ENCODE measurements around the gene COL6A5.
"Not testable (repeated sequence)": the region's sequence is repeated elsewhere in the genome, so short reads cannot be mapped to it uniquely, and the experiment has no call there.

The COL6A5 gene

DNA sequence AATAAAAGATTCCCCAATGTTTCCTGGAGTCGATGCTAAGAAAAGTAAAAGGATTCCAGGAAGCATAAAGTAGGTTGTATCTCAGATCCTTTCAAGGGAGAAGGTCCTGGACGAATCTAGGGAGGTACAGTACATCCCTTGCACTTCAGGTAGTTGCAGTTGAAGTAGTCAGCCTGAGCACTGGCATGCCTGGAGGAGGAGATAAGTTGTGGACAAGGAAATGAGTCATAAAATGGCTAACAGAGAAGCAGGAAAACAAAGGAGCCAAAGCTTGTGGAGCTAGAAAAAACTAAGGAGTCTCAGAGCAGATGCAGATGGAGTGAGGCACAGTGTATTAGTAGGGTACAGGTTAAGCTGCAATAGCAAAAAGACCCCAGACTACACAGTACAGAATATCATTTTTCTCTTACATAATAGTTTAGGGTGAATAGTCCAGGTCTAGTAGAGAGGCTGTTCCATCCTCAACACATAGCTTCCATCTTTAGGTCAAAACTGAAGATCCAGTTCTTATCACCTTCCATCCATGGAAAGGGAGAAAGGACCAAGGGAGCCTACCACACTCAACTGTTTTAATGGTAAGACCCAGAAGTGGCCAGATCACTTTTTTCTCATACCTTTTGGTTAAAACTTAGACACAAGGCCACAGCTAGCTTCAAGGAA, 41.3 kb downstream of the COL6A5 start:
- no peak for DNase-seq

DNA sequence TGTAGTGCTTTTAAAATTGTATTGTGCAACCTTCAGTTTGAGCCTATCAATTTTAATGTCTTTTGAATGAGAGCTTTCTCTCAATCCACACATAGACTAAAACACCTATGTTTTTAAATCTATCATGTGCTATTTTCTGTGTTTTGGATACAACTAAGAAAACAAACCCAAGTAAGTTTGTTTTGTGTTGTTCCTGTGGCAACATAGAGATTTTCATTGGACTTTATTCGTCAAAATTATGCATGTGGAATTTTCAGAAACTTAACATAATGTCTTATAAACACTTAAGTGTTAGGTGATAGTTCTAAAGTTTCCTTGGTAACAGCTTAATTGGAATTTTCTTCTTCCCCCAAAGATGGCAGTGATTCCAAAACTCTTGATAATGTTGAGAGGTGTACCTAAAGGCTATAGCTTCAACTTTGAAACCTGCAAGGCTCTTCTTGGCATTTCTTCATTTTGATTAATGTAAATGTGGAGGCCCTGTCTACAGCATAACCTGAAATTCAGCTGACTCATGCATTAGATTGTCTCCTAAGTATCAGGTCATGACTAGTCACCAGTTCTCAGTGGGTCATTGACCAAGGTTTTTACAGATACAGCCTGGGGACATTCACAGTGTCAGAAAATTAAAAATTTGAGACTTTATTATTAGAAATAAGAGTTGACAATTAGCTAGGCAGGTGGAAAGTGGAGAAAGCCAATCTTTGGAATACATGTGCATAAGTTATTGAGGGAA, 44.4 kb downstream of the COL6A5 start:
- no peak for DNase-seq

DNA sequence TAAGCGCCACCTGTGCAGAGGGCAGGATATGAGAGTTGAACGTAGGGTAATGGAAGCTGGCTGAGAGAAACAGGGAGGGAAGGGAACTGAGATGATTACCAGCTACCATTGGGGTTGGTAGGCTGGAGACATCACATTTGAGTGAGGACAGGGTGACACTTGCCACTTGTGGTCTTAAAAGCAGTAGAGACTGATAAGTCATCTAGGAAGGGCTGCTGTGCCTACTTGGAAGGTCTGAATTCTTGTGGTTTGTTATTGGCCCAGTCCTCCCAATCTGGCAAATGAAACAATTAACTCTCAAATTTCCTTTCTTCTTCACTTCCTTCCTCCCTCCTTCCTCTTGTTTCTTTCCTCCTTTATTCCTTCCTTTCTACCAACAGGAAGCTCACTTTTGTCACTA, 46.8 kb downstream of the COL6A5 start:
- DNase-seq = no peak

DNA sequence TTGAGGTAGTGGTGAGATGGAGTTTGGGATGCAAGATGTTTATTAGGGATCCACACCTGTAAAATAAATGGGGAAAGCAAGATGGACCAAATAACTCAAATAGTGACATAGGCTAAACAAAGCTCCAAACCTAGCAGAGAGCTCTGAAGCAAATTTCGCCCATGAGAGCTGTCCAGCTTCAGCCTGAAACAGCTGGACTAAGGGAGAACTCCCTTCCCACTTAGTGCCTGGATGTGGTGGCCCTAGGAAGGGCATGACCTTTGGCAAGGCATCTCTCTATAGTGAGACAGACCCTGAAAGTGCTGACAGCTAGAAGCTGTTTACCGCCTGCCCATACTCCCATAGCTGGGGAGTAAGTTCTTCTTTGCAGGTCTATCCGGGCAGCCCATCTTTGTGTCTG, 48.1 kb downstream of the COL6A5 start:
- no peak for DNase-seq

DNA sequence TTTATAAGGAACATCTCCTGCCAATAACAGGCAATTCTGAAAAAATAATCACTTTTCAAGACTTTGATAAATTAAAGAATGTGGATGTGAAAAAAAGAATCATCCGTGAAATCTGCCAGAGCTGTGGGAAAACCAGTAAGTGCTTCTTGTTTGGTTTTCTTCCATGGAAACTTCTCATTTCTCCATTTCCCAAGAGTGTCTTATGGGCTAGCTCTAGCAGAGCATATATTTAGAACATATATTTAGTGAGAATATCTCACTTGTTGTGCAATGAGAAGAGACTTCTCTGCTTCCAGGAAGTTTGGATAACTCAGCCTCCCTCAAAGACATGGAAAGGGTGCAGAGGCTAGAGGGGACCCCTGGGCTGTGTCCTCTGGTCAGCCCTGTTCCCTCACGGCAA, 49.9 kb downstream of the COL6A5 start:
- no peak for DNase-seq

DNA sequence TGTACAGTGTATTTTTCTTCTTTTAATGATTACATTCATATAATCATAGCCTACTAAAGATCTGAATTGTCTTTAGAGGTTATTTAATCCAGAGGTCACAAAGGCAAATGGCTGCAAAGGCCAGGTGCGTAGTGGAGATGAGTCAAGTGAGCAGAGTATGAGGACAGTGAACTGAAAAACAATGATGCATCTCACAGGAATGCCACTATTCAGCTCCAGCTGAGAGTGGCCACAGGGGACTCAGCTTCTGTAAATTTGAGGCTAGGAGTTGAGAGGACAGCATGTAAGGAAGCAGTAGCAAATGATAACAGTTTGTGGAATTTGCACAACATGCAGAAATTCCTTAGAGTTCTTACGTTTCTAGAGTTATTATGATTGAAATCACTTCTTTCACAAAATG, 50.4 kb downstream of the COL6A5 start:
- no peak for DNase-seq

DNA sequence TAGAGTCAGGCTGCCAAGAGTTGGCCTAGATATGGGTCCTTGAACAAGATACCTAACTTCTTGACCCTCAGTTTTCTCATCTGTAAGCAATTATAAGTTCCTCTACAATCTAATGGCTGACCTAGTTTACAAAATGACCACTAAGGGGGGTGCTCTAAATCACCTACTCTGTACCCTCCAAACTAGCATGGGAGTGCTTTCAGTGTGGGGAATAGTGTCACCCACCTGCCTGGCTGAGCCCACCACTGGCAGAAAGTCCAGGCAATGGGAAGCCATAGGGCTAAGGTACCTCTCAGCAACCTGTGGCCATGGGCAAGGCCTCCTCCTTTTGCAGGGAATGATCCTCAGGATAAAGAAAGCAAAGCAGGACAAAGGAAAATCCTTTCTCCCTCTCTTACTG, 58.9 kb downstream of the COL6A5 start:
- no peak for DNase-seq

DNA sequence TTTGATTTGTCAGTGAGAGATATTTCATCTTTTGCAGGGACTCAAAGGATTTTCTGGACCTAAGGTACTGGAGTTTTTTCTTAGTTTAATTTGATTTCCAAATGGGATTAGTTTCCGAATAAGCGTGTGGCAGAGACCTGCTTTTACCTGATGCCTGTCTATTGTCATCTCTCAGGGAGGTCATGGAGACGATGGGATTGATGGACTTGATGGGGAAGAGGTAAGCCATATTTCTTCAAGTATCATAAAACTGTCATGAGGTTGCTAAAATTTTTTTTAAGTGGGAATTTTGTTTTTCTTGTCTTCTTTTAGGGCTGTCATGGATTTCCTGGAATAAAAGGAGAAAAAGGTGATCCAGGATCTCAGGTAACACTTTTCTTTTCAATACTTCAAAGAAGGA, 60.5 kb downstream of the COL6A5 start:
- no peak for DNase-seq

DNA sequence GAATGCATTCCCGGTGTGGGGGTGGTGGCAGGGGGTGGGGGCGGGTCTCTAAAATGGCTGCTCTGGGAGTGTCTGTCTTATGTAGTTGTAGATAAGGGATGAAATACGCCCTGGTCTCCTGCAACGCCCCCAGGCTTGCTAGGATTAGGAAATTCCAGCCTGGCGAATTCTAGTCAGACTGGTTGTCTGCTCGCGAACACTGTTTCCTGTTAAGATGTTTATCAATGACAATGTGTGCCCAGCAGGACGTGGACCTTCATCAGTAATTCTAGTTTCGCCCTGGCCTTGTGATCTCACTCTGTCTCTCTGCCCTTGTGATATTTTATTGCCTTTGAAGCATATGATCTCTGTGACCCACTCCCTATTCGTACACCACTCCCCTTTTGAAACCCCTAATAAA, 62.8 kb downstream of the COL6A5 start:
- DNase-seq = not testable (repeated sequence)

DNA sequence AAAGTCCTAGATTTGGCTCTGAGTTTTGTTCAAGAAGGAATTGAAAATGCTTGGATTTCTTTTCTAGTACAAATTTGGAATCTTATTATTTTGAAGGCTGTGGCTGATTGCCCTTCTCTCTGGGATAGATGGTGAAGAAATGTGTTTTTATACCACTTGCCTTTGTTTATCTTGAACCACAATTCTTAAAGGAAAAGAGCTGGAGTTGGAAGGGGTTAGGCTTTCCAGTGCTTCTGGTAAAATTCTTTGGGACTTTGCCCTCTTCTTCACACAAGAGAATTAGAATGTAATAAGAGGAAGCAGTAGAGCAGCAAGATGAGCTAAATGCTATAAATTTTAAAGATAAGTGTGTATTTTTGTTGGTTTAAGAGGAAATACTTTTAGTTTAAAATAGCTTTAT, 65.8 kb downstream of the COL6A5 start:
- no peak for DNase-seq

DNA sequence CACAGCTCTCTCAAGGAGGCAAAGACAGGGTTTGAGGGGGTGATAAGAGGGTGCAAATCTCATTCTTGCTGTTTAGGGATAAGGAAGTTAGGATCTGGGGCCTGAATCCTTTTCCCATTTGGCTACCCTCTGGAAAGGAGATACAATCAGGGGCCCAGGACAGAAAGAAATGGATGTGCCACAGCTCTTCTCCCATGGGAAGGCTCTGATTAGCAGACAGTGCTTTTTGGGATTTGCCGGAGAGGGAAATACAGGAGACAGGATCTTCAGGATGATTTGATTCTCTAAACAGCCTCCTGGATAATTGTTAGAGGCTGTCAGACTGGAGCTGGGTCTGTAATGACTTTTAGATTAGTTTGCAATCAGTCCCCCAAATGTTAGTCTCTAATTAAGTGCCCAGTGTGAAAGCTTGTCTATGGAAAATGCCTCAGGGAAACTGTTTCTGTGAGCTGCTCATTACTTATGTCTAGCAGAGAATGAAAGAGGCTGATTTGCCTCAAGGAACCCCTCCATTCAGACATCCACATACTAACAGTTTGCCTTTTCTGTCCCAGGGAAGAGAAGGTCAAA, 67.6 kb downstream of the COL6A5 start:
- DNase-seq = no peak

DNA sequence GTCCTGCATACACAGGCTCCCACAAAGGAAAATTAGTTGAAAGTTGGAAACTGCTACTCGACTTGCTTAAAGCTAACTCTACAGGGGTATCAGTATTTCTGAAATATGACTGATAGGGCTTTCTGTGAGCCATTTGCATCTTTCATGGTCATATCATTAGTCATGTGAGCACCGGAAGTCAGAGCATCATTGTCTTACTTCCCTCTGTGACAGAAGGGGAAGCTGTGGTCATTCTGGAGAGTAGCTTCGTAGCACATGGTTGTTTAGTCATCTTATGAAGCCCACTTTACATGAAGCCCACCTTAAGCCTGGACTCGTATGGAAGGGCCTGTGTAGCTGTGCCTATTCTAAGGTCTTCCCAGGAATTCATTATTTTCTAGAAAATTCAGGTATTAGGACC, 69.0 kb downstream of the COL6A5 start:
- no peak for DNase-seq

DNA sequence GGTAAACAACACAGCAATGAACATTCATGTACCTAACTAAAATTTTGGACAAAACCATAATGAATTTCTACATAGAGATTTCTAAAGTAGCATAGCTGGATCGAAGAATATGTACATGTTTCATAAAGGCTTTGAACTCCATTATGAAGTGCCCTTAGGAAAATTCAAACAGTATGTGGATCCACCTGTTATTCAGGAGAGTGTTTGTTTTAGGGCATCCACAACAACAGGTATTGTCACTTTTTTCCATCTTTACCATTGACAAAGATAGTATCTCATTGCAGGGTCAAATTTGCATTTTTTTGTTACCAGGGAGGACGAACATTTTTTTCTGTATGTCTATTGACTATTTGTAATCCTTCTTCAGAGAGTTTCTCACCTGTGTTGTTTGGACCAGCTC, 75.0 kb downstream of the COL6A5 start:
- no peak for DNase-seq

DNA sequence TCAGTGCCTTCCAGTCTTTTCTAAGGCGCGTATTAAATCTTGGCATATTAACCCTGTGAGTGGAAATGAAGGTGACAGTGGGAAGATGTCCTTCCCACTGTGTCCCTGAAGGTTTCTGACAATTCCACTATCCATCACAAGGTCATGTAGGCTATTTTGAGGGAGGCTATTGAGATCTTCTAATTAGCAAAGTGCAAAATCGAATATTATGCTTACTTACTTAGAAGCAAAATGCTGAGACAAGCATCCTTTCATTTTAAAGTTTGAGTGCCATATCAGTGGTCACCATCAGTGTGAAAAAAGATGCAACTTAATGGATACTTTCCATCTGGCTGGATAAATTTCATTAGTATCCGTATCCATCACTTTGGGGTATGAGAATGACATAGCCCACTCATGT, 77.6 kb downstream of the COL6A5 start:
- no peak for DNase-seq

DNA sequence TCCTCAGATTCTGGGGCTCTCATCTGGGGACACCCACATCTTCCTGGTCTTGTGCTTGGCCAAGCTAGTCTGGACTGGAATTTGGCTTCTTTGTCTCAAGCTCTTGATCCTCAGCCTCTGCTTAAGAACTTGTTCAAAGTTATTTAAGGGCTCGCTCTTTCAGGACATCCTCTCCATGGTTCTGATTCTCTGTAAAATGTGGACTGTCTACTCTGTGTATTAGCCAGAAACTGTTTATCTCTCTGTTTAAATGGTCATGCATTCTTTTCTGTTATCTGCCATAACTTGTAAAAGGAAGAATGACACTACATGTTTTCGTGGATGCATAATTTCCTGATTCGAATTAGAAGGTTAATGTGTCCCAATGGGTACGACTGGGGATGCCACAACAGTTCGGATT, 79.4 kb downstream of the COL6A5 start:
- no peak for DNase-seq

DNA sequence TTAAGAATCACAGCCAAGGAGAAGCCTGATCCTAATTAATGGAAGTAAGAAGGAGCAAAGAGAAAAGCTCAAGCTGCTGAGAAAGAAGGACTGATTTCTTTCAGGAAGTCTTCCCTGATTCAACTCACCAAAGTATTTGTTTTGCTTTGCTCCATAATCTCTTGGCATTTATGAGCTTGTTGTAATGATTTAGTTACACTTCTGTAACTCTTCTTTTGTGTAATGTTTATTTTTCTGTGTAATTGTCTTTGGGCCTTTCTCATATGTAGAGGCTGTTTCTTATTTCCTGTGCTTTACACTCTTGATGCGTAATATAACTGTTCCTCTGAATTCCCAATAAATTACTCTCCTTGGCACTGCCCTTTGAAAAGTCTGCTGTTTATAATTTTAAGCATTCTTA, 80.0 kb downstream of the COL6A5 start:
- no peak for DNase-seq

DNA sequence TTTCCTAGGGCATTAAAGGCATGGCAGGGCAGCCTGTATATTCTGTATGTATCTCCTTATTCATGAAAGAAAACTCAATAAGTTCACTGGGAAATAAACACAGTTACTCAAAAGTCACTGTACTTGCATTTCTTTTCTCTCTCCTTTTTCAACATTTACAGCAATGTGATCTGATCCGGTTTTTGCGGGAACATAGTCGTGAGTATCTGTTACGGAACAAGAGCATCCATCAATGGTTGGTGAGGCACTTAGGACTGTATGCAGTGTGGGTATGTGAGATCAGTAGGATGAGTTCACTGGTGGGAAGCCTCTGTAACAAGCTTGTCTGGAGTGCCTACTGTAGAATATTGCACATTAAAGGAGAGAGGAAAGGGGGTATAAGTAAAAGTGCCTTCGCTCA, 80.7 kb downstream of the COL6A5 start:
- no peak for DNase-seq

DNA sequence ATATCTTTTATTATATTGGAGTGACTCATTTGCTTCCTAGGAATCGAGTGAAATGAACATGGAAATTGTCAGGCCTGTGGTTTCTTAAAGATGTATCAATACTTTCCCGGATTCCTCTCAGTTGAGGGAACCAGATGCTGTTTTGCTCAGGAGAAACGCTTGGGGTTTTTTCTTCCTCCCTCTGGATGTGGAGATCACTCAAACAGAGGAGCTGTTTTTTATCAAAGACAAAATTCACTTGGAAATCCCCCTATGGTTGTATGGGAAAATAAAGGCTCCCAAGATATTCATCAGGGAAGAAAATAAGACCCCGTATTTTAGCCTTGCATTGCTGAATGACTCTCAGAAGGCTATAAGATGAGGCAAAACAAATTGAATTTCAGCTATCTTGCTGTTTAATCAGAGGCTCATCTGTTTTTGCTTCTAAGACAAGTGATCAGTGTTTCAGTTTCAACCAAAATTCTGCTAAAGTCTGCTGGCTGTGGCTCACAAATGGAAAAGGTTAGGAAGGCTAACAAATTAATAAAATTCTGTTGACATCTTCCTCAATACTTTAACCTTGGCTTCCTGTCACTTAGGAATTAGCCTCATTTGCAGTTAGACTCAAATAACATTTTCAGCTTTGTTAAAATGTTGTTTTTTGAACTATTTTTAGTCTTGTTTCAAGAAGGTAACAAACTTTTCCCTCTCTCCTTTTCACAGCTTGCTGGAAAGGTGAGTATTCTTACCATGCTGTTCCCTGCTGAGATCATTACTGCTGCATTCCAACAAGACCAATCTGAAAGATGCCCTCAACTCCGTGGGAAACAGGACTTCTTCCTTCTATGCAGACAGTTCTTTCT, 83.6 kb downstream of the COL6A5 start:
- no peak for DNase-seq

DNA sequence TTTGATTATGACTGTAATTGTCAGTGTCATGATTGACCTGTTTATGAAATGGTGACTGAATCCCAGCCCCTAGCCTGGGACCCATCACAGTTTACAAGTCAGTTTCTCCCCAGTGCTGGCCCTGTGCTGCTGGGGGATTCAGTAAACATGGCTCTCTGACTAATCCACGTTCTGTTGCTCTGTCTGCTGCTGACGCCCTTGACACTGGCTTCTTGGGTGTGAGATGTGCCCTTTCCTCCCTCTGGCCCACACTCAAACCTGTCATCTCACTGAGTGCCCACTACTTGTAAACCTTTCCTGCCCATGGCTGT, 84.2 kb downstream of the COL6A5 start:
- DNase-seq = no peak

DNA sequence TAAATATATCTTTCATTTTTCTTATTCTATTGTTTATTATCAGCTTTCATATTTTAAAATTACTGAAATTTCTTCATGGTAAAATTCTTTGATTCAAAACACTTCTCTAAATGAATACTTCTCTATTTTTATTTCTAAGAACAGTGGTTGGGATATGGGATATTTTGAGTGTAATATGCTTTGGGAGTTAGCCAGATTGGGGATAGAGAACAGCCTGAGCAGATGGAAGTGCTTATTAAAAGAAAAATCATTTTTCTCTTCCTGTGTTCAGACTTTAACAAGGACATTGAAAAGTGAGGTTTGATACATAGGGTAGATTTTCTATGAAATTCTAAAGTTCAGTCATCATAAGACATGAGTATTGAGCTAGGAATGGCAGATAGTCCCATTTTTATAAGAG, 84.8 kb downstream of the COL6A5 start:
- no peak for DNase-seq

DNA sequence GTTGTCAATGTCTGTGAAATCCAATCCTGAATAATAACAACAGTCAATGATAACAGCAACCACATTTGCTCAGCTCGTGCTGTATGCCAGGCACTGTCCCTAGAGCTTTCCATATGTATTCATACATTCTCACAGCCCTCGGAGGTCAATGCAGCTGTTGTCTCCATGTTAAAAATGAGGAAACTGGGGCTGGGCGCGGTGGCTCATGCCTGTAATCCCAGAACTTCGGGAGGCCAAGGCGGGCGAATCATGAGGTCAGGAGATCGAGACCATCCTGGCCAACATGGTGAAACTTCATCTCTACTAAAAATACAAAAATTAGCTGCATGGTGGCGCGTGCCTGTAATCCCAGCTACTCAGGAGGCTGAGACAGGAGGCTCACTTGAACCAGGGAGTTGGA, 86.6 kb downstream of the COL6A5 start:
- not testable (repeated sequence) for DNase-seq

DNA sequence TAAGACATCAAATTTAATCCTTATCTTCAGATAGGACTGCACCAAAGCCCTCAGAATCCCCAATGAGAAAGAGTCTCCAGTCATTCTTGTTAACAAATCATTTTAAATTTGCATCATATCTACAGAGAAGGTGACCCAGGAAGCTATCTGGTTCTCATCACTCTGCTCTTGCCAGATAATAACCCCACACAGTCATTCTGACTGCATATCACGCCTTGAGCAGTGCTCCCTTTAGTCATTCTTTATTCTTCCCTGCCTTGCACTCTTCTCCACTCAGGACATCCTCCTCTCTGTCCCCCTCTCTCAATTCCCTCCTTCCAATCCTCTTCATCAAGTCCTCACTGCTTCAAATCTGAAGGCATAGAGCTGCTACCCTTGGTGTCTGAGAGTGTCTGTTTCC, 87.8 kb downstream of the COL6A5 start:
- no peak for DNase-seq

DNA sequence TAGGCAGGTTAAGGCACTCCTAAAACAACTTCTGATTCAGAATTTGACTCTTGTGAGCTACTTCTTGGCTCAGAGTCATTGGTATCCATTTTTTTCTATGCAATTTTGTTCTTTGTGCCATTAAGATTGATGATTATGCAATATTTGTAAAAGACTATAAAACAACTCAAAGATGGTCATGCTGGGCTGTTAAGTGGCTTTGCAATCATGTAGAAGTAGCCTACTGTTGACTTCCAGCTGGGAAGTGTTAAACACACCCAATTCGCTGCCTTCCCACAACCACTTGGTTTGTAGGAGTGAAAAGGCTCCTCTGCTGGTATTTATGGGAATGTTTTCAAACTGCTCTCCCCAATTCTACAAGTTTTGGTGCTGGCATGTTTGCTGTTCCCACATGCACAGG, 96.8 kb downstream of the COL6A5 start:
- DNase-seq = no peak

DNA sequence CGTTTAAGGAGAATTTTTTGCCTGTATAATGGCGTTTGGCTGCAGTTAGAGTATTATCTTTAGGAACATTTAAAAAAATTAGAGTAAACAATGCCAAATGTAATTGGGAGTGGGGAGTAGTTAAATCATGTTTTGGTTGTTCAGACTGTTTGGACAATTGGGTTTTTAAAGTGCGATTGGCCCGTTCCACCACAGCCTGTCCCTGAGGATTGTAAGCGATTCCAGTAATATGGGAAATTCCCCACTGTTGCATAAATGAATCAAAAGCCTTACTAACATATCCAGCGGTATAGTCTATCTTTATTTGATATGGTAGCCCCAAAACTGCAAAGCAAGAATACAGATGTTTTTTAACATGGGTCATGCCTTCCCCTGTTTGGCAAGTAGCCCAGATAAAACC, 101.4 kb downstream of the COL6A5 start:
- DNase-seq = not testable (repeated sequence)

Data from activated CD4-positive, alpha-beta T cell treated with anti-CD3 and anti-CD28 coated beads, Interleukin-2, amount 50 U/mL, for 4 hours (primary cell).